Right lobe of liver (tissue), 4 donors: ENCODE measurements around the gene ARMC9.

Source experiments
- POLR2A ChIP-seq: fragments of 450-650 bp; IDR thresholded peaks from one replicate; pipeline ENCODE4 v1.6.1; 2017; ENCODE audit warnings: antibody characterized with exemption, mild to moderate bottlenecking
- TF ChIP-seq, protein P1 (sequence below), 4 donors: fragments of 200-600 bp in 3 of 4; fragments of 450-650 bp in 1 of 4; IDR thresholded peaks; one replicate each; pipeline versions ENCODE4 v1.5.1 to v1.8.0; 2016 to 2022; ENCODE audit warnings: antibody characterized with exemption in 4 of 4, mild to moderate bottlenecking in 2 of 4
- donor health status: DM: no; HTN: no; CAD: no.
- donor health status: DM: no; HTN: no; CAD: no.
- donor health status: DM: no; HTN: yes; CAD: no.

DNA sequence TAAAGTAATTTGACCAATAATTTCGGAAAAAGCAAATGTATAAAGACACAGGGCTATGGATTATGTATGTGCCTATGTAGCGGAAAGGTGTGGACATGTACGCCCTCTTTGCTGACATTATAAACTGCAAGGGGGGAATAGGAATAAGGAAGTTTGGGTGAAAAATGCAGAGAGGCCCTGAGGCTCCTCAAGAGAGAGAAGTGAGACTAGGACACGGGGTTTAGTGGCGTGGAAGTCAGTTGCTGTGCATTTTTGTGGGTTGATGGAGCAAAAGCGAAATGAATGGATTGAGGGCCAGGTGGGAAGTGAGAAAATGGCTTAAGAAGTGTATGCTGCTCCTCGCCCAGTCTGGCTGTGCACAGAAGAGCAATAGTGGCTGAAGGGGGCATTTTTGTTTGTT lies 100.8 kb downstream of the ARMC9 start:
- no peak for TF ChIP-seq POLR2A
- TF ChIP-seq, protein P1, sequence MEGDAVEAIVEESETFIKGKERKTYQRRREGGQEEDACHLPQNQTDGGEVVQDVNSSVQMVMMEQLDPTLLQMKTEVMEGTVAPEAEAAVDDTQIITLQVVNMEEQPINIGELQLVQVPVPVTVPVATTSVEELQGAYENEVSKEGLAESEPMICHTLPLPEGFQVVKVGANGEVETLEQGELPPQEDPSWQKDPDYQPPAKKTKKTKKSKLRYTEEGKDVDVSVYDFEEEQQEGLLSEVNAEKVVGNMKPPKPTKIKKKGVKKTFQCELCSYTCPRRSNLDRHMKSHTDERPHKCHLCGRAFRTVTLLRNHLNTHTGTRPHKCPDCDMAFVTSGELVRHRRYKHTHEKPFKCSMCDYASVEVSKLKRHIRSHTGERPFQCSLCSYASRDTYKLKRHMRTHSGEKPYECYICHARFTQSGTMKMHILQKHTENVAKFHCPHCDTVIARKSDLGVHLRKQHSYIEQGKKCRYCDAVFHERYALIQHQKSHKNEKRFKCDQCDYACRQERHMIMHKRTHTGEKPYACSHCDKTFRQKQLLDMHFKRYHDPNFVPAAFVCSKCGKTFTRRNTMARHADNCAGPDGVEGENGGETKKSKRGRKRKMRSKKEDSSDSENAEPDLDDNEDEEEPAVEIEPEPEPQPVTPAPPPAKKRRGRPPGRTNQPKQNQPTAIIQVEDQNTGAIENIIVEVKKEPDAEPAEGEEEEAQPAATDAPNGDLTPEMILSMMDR (IDR thresholded peaks at IDR 0.05) = no peak
